GM12892 (cell line): ENCODE results near the gene SUCLG1. TPM values are rescaled to one million over a fixed set of nuclear protein-coding genes. Genes with fewer than 3 reads are reported as not detected.

Experiments
- DNase-seq: peaks from one replicate; pipeline ENCODE4 v3.0.0; 2011; ENCODE audit not compliant: insufficient read length
- FAIRE-seq: peaks from 2 replicates; lab custom pipeline; 2011; peaks lifted over from hg19 to GRCh38; lab: Jason Lieb, UNC
- POLR2A ChIP-seq: IDR thresholded peaks from 2 replicates; pipeline ENCODE4 v1.6.1; 2011; ENCODE audit warnings: low read depth, low read length, control low read depth
- POLR2AphosphoS5 ChIP-seq: IDR thresholded peaks from 2 replicates; pipeline ENCODE4 v1.6.1; 2011; ENCODE audit warnings: low read depth, low read length, control low read depth
- TAF1 ChIP-seq: IDR thresholded peaks from 2 replicates; pipeline ENCODE4 v1.6.1; 2011; ENCODE audit warnings: low read depth, mild to moderate bottlenecking, control low read depth, low read length, borderline replicate concordance
- polyA plus RNA-seq: library from polyadenylated mRNA; unstranded; fragments of >200 nt; gene quantifications from one replicate; pipeline ENCODE4 v1.2.1, GENCODE V29; 2012; ENCODE audit warnings: missing spikeins, inconsistent platforms; ENCODE audit not compliant: missing spikeins

Gene SUCLG1
- polyA plus RNA-seq: 85.0 TPM

DNA sequence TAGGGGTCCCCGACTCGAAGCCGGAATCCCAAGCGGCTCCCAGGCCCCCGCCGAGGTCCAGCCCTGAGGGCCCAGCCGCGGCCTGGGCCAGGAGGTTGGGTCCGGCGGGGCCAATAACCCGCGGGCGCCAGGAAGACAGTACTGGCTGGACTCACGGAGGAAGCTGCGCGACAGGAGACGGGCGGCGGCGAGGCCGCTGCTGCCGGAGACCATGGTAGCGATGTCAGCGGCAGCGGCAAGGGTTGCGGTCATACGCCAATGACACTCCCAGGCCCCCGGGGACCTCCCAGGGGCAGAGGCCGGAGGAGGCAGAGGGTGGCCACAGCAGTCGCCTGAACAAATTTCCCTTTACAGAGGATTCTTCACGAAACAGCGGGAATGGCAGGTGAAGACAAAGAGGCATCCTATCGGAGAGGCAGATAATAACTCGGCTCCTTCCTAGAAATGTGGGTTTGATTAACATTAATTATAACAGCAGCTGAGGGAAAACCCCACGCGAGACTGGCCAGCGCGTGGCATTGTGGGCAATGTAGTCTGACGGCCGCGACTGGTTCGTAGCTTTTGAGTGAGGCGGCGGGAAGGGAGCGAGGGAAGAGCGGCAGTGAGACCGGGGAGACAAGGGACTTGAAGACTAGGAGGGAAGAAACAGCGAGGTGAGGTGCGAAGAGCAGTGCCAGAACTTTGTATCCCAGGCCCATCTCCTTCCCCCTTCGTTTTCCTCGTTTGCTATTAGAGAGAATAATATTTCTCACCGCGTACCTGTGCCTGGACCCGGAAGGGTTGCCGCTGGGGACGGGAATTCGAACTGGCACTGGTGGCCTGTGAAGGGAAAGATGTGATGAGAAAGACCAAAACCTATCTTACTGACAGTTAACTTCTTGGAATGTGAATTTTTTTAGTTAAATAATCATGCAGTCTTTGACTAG is at the start of gene SUCLG1:
Gene SUCLG1 (minus strand): TSS at position 263 of the 926 bp plus-strand sequence. CDS start 11 bp downstream, at position 252.
- peak; percentile 57; the same call in 1 of the 2 replicates for TF ChIP-seq POLR2AphosphoS5
- TF ChIP-seq TAF1: peak; percentile 61
- TF ChIP-seq POLR2A: peak; percentile 82; the same call in 1 of the 2 replicates
- DNase-seq: peak; percentile 80
- peak; percentile 98 for FAIRE-seq

DNA sequence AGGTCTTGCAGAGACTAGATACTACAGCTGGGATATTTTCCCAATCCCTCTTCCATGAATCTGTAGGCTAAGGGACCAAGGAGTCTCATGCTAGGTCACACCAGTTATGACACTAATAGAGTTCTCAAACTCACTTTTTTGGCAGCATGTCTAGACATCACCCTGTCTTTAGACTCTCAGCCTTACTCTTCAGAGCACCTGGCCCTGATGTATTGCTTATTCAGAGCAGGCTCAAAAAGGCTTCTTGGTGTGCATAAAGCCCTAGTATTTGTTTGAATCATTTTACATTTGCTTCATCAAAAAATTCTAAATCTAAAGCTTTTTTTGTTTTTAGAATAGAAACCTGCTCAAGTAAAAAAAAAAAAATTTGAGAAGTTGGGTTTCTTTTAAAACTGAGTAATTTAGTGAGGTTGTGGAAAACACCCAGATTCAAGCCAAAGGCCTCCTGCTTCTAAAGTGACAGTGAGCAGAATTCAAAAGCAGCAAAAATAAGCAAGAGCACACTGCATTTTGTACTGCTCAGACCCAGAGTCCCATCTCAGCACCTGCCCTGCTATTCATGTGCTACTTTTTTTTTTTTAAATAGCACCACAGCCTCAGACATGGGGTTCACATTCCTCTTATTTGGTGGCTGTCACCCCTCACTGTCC is 39.2 kb upstream of the SUCLG1 start:
- TF ChIP-seq POLR2AphosphoS5 (no peak), TAF1 (no peak), POLR2A (no peak)
- FAIRE-seq: no peak
- no peak for DNase-seq

DNA sequence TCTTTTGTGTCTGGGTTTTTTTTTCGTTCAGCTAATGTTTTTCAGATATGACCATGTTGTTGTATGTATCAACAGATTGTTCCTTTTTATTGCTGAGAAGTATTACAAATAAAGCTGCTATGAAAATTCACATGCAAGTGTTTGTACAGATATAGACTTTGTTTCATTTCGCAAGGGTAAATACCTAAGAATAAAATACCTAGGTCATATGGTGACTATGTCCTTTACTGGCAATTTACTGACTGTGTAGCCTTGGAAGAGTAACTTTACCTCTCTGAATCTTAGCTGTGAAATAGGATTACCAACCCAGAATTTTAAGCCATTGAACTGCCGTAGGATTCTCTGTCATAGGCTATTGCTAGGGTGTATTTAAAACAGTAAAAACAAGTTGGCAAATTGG is 38.2 kb upstream of the SUCLG1 start:
- DNase-seq (no peak), FAIRE-seq (no peak)
- TF ChIP-seq POLR2AphosphoS5 (no peak), TAF1 (no peak), POLR2A (no peak)

DNA sequence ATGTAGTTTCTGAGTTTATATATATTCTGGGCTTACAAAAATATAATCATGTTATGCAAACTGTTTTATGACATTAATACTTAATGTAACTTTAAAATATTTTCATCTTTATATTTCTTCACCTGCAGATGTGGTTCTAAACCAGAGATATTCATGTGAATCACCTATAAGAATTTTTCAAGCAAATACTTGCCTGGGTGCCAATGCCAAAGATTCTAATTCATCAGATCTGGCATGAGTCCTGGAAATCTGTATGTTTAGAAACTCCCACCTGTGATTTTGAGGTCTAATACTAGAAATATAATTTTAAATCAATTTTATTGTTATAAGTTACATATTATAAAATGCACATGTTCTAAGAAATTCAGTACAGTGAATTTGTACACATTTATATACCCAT is 37.3 kb upstream of the SUCLG1 start:
- no peak for DNase-seq
- FAIRE-seq: no peak
- TF ChIP-seq POLR2A (no peak), TAF1 (no peak), POLR2AphosphoS5 (no peak)

DNA sequence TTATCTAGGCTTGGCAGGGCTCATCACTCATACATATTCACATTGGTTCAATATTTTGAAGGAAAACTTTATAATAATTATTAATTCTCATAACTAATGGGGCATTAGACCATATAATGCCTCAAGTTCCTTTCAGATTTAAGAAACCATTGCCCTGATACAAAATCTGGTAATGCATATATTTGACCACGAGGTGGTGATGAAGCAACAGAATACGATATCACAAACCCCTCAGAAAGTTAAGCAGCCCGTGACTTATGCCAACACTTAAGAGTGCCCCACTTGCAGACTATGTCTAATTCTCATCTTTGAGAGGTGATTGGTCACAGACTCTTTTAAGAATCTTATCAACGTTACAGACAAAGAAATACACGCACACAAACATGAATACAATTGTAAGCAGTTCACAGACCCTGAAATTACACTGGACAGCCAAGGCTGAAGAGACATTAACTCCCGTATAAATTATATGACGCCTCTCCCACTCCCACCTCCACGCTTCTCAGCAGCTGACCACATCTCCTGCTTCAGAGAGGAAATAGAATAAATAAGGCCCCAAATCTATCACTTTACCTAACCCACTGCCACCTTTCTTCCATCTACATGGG is 36.6 kb upstream of the SUCLG1 start:
- FAIRE-seq (peak; percentile 78), DNase-seq (no peak)
- TF ChIP-seq TAF1: no peak
- TF ChIP-seq POLR2A: no peak
- no peak for TF ChIP-seq POLR2AphosphoS5

DNA sequence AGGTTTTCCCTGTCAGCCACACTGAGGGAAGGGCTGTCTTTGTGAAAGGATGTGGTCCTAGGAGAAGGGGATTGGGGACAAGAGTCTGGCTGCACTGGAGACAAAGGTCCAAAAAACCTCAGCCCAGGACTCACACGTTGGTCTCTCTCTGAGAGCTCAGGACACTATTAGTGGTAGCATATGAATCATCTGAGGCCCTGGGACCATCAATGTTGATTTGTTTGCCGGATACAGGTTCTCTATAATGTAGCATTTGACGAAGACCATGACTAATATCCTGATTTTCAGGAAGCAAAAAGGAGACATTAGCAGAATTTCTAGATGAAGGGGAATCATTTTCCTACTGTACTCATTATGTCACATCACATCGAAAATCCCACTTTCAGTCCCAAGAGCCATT is 35.0 kb upstream of the SUCLG1 start:
- DNase-seq (no peak), FAIRE-seq (no peak)
- TF ChIP-seq POLR2A (no peak), TAF1 (no peak), POLR2AphosphoS5 (no peak)

DNA sequence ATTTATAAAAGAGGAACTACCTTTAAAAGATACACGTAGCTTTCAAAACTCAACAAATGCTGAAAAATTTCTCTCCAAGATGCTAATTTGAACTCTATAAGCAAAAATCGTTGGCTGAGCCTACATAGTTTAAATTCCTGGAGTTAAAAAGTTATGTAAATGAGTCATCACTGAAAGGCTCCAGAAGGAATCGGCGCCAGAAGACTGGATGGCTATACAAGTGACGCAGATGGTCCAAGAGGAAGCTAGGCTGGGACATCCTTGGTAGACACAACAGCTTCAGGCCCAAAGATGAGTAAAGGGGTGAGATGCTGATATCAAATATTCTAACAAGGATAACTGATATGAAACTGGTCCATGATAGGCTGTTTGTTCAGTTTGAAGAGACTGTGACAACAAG is 34.4 kb upstream of the SUCLG1 start:
- no peak for DNase-seq
- no peak for FAIRE-seq
- no peak for TF ChIP-seq POLR2A
- no peak for TF ChIP-seq TAF1
- TF ChIP-seq POLR2AphosphoS5: no peak

DNA sequence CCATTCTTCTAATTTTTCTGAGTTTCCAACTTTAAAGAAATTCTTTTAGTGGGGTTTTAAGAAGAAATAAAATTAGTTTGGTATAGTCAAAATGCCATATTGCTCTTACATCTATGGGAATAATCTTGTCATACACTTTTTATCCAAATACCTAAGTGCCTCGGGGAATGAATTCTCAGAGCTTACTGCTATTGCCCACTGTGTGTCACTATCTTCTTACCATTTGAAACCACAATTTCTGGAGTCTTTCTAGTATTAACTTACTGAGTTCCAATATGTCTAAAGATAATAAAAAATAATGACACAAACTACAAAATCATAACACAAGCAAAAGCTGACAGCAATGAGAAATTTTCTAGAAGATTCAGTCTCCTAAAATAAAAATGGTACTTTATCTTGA is 33.5 kb upstream of the SUCLG1 start:
- no peak for FAIRE-seq
- TF ChIP-seq POLR2AphosphoS5 (no peak), POLR2A (no peak), TAF1 (no peak)
- DNase-seq: no peak

DNA sequence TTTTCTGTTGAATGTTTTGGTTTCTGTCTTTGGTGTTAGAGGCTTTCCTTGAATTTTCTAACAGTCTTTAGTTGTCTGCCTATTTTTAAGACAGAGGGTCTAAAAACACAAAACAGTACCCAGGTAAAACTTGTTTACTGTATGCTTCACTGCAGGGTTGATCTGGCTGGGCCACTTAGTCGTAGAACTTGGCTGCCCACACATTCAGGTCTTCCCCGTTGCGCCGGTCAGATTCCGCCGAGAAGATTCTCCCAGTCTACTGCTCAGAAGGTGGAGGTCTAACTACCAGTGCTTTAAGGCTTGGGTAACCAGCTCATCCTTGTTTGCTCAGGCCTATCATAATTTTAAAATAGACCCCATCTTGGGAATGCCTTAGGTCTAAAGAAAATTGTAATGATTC is 32.7 kb upstream of the SUCLG1 start:
- no peak for TF ChIP-seq POLR2A
- TF ChIP-seq POLR2AphosphoS5: no peak
- no peak for TF ChIP-seq TAF1
- no peak for DNase-seq
- FAIRE-seq: no peak

DNA sequence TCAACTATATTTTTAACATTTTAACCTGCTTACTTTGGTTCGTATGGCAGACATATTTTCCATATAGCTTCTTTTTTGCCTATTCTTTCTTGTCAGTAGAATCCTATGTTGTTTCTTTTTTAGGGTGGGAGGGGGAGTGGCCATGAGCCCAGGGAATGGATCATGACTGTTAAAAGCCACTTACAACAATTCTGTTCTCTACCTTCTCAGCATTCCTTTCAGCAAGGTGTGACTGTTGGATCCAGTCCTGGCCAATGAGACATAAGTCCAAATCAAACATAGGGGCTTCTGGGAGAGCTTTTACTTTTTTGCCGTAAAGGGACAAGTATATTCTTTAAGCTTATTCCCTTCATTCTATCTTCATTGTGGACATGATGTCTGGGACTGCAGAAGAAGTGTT is 32.2 kb upstream of the SUCLG1 start:
- no peak for FAIRE-seq
- TF ChIP-seq POLR2AphosphoS5 (no peak), POLR2A (no peak), TAF1 (no peak)
- no peak for DNase-seq

DNA sequence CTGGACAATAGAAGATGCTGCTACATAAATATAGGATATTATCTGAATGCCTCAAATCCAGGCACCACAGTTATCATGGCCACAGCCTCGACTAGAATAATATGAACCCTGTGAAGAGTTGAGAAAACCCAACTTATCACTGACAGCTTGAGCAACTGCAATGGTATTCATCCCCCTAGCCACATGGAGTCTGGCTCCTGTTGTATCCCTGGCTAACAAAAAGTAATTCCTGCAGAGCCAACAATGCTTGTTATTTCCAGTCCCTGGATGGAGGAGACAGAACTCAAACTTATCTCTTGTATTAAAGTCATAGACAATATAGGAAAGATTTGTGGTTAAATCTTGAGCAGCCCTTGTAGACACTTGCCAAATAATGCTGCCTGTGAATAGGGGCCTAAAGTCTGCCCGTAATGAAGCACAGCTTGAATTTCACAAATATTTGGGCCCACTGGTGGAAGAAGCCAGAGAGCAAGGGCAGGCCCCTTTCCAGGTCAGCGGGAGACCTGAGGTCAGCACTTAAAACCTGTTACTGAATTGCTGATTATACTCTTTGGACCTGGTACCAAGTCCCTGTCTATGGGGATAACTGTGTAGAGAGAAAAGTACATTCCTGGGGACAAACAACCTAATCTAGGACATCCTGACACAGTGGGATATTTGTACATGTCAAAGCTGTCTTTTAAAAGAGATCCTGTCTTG is 28.4 kb upstream of the SUCLG1 start:
- TF ChIP-seq TAF1 (no peak), POLR2AphosphoS5 (no peak), POLR2A (no peak)

More for the DNA sequence above, 28.4 kb upstream of the SUCLG1 start:
- FAIRE-seq (no peak), DNase-seq (no peak)
